H1 (cell line): ENCODE results near the gene GIN1. TPM values are rescaled to one million over a fixed set of nuclear protein-coding genes. Genes with fewer than 3 reads are reported as not detected.

ENCODE experiments used
- CTCF ChIA-PET: fragments of 300-600 bp; sonication (Branson Sonifier 250); formaldehyde crosslinking; loops from one replicate; lab custom pipeline; 2021; ENCODE audit not compliant: partially characterized antibody; lab: Charles Lee
- POLR2A ChIA-PET: fragments of 300-600 bp; sonication (Branson Sonifier 250); formaldehyde crosslinking; loops from one replicate; lab custom pipeline; 2021; ENCODE audit warnings: inconsistent platforms; ENCODE audit not compliant: partially characterized antibody; lab: Charles Lee
- DNase-seq, 2 experiments: peaks; one replicate each; pipeline versions ENCODE4 v3.0.0 to v3.0.0-alpha.2; 2010 to 2022; ENCODE audit warnings: low spot score in 2 of 2, low read depth in 1 of 2, mixed read lengths in 1 of 2
- FAIRE-seq: peaks from 2 replicates; lab custom pipeline; 2011; peaks lifted over from hg19 to GRCh38; lab: Jason Lieb, UNC
- H2AFZ ChIP-seq: 2 replicates; pipeline ENCODE4 v1.8.1; 2012; ENCODE audit warnings: low read length, inconsistent platforms
- H2AK5ac ChIP-seq: 2 replicates; pipeline ENCODE4 v1.6.1; 2013; ENCODE audit warnings: low read depth, low read length
- H2BK120ac ChIP-seq: replicated peaks from 2 replicates; pipeline ENCODE3; 2013; ENCODE audit warnings: low read depth, low read length, inconsistent platforms
- H2BK12ac ChIP-seq: 2 replicates; pipeline ENCODE4 v1.6.1; 2013; ENCODE audit warnings: low read depth, low read length
- H2BK15ac ChIP-seq: 2 replicates; pipeline ENCODE4 v1.6.1; 2013; ENCODE audit warnings: low read length
- H2BK20ac ChIP-seq: 2 replicates; pipeline ENCODE4 v1.6.1; 2013; ENCODE audit warnings: low read length
- H2BK5ac ChIP-seq: 2 replicates; pipeline ENCODE4 v1.6.1; 2013; ENCODE audit warnings: low read depth, low read length
- H3K14ac ChIP-seq: 2 replicates; pipeline ENCODE4 v1.6.1; 2013; ENCODE audit warnings: inconsistent platforms; ENCODE audit not compliant: insufficient read length
- H3K18ac ChIP-seq: 2 replicates; pipeline ENCODE4 v1.6.1; 2013; ENCODE audit warnings: low read length; ENCODE audit errors: extremely low read depth
- H3K23ac ChIP-seq: 2 replicates; pipeline ENCODE4 v1.6.1; 2013; ENCODE audit warnings: inconsistent platforms; ENCODE audit not compliant: insufficient read length
- H3K23me2 ChIP-seq: 2 replicates; pipeline ENCODE4 v1.6.1; 2013; ENCODE audit warnings: low read depth, low read length
- H3K27ac ChIP-seq: 2 replicates; pipeline ENCODE4 v1.6.1; 2011; ENCODE audit warnings: low read depth, low read length, inconsistent platforms
- H3K27me3 ChIP-seq, 4 experiments: replicated peaks in 1 of 4; 1 replicate in 1 of 4; 2 replicates in 3 of 4; pipeline versions ENCODE4 v1.6.1 to v1.8.1; 2011 to 2013; ENCODE audit warnings: low read length in 3 of 4, mild to moderate bottlenecking in 3 of 4, inconsistent platforms in 2 of 4, mixed read lengths in 2 of 4, moderate library complexity in 1 of 4; ENCODE audit not compliant: control insufficient read depth in 3 of 4, insufficient read depth in 3 of 4; ENCODE audit errors: extremely low read depth in 1 of 4
- H3K36me3 ChIP-seq, 4 experiments: 2 replicates each; pipeline versions ENCODE4 v1.6.1 to v1.8.1; 2011 to 2013; ENCODE audit warnings: mild to moderate bottlenecking in 4 of 4, low read length in 3 of 4, moderate library complexity in 2 of 4, control low read depth in 1 of 4, inconsistent platforms in 1 of 4; ENCODE audit not compliant: insufficient read depth in 4 of 4, control insufficient read depth in 2 of 4
- H3K4ac ChIP-seq: replicated peaks from 2 replicates; pipeline ENCODE3; 2013; ENCODE audit warnings: low read length, low read depth, mixed read lengths, inconsistent platforms; ENCODE audit not compliant: insufficient read length
- H3K4me1 ChIP-seq, 4 experiments: replicated peaks in 1 of 4; 1 replicate in 1 of 4; 2 replicates in 3 of 4; pipeline versions ENCODE4 v1.6.1 to v1.8.1; 2011 to 2013; ENCODE audit warnings: low read length in 3 of 4, inconsistent platforms in 2 of 4, mixed read lengths in 1 of 4; ENCODE audit not compliant: insufficient read depth in 4 of 4, control insufficient read depth in 3 of 4
- H3K4me2 ChIP-seq, 2 experiments: 2 replicates each; pipeline versions ENCODE4 v1.6.1 to v1.8.1; 2011 to 2013; ENCODE audit warnings: low read depth in 2 of 2, low read length in 2 of 2, control low read depth in 1 of 2, inconsistent platforms in 1 of 2, mild to moderate bottlenecking in 1 of 2; ENCODE audit not compliant: insufficient read depth in 1 of 2
- H3K4me3 ChIP-seq, 4 experiments: fragments of 200-600, 300-600 bp in 1 of 4; sonication (generic), shearing (Covaris generic), sonication (Bioruptor Twin) in 1 of 4; 2 replicates each; pipeline versions ENCODE4 v1.5.1 to v1.8.1; 2011 to 2016; ENCODE audit warnings: low read length in 4 of 4, low read depth in 3 of 4, control low read depth in 2 of 4, inconsistent platforms in 2 of 4, mild to moderate bottlenecking in 2 of 4, mixed read lengths in 1 of 4, moderate library complexity in 1 of 4; ENCODE audit not compliant: insufficient read depth in 2 of 4; ENCODE audit errors: extremely low read depth in 1 of 4
- H3K56ac ChIP-seq: replicated peaks from 2 replicates; pipeline ENCODE3; 2013; ENCODE audit warnings: low read depth, mild to moderate bottlenecking, mixed read lengths, low read length, inconsistent platforms; ENCODE audit not compliant: insufficient read length
- H3K79me1 ChIP-seq: 2 replicates; pipeline ENCODE4 v1.6.1; 2013; ENCODE audit warnings: low read depth, low read length, control low read depth
- H3K79me2 ChIP-seq, 2 experiments: 2 replicates each; pipeline versions ENCODE4 v1.6.1 to v1.8.1; 2012 to 2013; ENCODE audit warnings: low read length in 2 of 2, mild to moderate bottlenecking in 2 of 2, inconsistent platforms in 1 of 2; ENCODE audit not compliant: insufficient read depth in 2 of 2, control insufficient read depth in 1 of 2
- H3K9ac ChIP-seq, 4 experiments: replicated peaks in 1 of 4; 1 replicate in 1 of 4; 2 replicates in 3 of 4; pipeline versions ENCODE4 v1.6.1 to v1.8.1; 2011 to 2013; ENCODE audit warnings: low read depth in 3 of 4, low read length in 3 of 4, control low read depth in 2 of 4, mild to moderate bottlenecking in 2 of 4, moderate library complexity in 2 of 4, inconsistent platforms in 1 of 4; ENCODE audit errors: extremely low read depth in 1 of 4
- H3K9me3 ChIP-seq, 2 experiments: 2 replicates each; pipeline versions ENCODE4 v1.6.1 to v1.8.1; 2012 to 2013; ENCODE audit warnings: mild to moderate bottlenecking in 2 of 2, moderate library complexity in 2 of 2, control low read depth in 1 of 2, inconsistent platforms in 1 of 2, low read depth in 1 of 2, low read length in 1 of 2, mixed read lengths in 1 of 2; ENCODE audit not compliant: insufficient read depth in 2 of 2
- H4K20me1 ChIP-seq, 2 experiments: replicated peaks in 1 of 2; 2 replicates each; pipeline versions ENCODE3 to v1.8.1; 2011 to 2013; ENCODE audit warnings: inconsistent platforms in 2 of 2, low read length in 2 of 2, mild to moderate bottlenecking in 1 of 2; ENCODE audit not compliant: insufficient read depth in 2 of 2, control insufficient read depth in 1 of 2
- H4K5ac ChIP-seq: 2 replicates; pipeline ENCODE4 v1.6.1; 2013; ENCODE audit warnings: low read length, low read depth, mixed read lengths, inconsistent platforms; ENCODE audit not compliant: insufficient read length
- H4K8ac ChIP-seq: 2 replicates; pipeline ENCODE4 v1.8.0; 2013; ENCODE audit warnings: mild to moderate bottlenecking, moderate library complexity, low read length, inconsistent platforms; ENCODE audit not compliant: insufficient read depth; ENCODE audit errors: extremely low read depth
- H4K91ac ChIP-seq: replicated peaks from 2 replicates; pipeline ENCODE3; 2013; ENCODE audit warnings: low read length, mixed read lengths, inconsistent platforms; ENCODE audit not compliant: insufficient read length
- RAD21 ChIP-seq, 2 experiments: IDR thresholded peaks in 1 of 2; conservative IDR thresholded peaks in 1 of 2; 2 replicates each; pipeline ENCODE4 v1.6.1; 2011; ENCODE audit warnings: low read depth in 2 of 2, low read length in 2 of 2, improper control_type of control experiment in 1 of 2, inconsistent platforms in 1 of 2, mild to moderate bottlenecking in 1 of 2, moderate library complexity in 1 of 2
- SIX5 ChIP-seq: IDR thresholded peaks from 2 replicates; pipeline ENCODE4 v1.6.1; 2011; ENCODE audit warnings: mild to moderate bottlenecking, low read depth, low read length
- TEAD4 ChIP-seq: IDR thresholded peaks from 2 replicates; pipeline ENCODE4 v1.6.1; 2012; ENCODE audit warnings: low read depth, low read length, inconsistent platforms, mixed read lengths
- WGBS, 2 experiments: shearing (Covaris generic) in 1 of 2; methylation state at CpG; one replicate each; pipeline versions ENCODE4 v1.1.6 to v1.1.7; 2013 to 2015; ENCODE audit warnings: low lambda C conversion rate in 2 of 2, mixed read lengths in 2 of 2, inconsistent platforms in 1 of 2, low coverage in 1 of 2, missing lambda C conversion rate in 1 of 2; ENCODE audit not compliant: insufficient replicate concordance in 2 of 2, insufficient coverage in 1 of 2, insufficient read length in 1 of 2; ENCODE audit errors: extremely low coverage in 1 of 2, missing lambda C conversion rate in 1 of 2; 5-methylcytosine and 5-hydroxymethylcytosine counted together
- polyA plus RNA-seq, 7 experiments: library from polyadenylated mRNA; depleted of rRNA in 3 of 7; stranded (reverse) in 5 of 7; unstranded in 2 of 7; fragments of >200 nt in 5 of 7; fragments of 200-250 nt in 2 of 7; gene quantifications; 1 replicate in 5 of 7; 2 replicates in 1 of 7; 4 replicates in 1 of 7; pipeline versions ENCODE4 v1.2.1 to v1.2.3, GENCODE V29; 2011 to 2013; ENCODE audit warnings: missing spikeins in 2 of 7, mixed read lengths in 2 of 7
- total RNA-seq: library from RNA; stranded (reverse); fragmentation: NEBNext Ultra II Directional; extraction: Animal tissue kit (Norgen Biotek cat#: 25700); gene quantifications from 2 replicates; pipeline ENCODE4 v1.2.1, GENCODE V29; 2021
- TF ChIP-seq, protein P1 (sequence below): IDR thresholded peaks from 2 replicates; pipeline ENCODE4 v1.6.1; 2012; ENCODE audit warnings: inconsistent platforms
- TF ChIP-seq, protein P2 (sequence below), 3 experiments: IDR thresholded peaks; 1 replicate in 2 of 3; 2 replicates in 1 of 3; pipeline versions ENCODE4 v1.5.1 to v1.6.1; 2011; ENCODE audit warnings: low read length in 3 of 3, mild to moderate bottlenecking in 3 of 3, inconsistent platforms in 2 of 3, low read depth in 1 of 3, moderate library complexity in 1 of 3; ENCODE audit not compliant: insufficient read depth in 1 of 3; ENCODE audit errors: control extremely low read depth in 1 of 3

The GIN1 gene
- total and polyA plus RNA-seq, 2 of the 8 experiments (the other 6 are each of a cell fraction or from before 2014, with no cell fraction given) = 1.9 to 7.1 TPM

DNA sequence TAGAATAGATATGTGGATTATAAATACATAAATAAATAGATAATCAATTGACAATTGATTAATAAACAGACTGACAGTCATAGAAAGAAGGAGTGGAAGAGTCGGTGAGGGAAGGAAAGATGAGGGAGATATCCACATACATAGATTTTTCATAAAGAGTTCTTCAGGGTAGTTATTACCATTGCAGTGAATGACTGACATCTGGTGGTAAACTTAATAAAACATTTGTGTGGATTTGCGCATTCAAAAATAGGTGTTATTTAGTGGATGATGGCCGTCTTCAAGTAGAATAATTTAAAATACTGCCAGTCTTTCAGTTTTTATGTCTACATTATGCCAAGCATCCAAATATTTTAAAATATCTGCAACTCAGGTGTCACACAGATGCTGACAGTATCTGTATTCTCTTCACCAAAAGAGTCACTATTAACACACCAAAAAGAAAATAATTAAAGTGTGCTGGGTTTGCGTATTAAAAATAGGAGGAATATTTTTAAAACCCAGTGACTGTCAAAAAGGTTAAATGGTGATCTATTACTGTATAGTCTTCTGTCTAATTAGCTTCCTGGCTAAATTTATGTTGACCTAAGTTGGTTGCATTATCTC, 78.8 kb downstream of the GIN1 start:
- H4K91ac ChIP-seq = no peak overlapping the region
- no peak overlapping the region for H3K4ac ChIP-seq
- H2BK5ac ChIP-seq = no peak overlapping the region
- H4K20me1 ChIP-seq = no peaks in the 10 kb centered on the region
- H2BK120ac ChIP-seq = no peak overlapping the region
- H3K4me1 ChIP-seq = no peaks in the 10 kb centered on the region
- TF ChIP-seq, protein P1, sequence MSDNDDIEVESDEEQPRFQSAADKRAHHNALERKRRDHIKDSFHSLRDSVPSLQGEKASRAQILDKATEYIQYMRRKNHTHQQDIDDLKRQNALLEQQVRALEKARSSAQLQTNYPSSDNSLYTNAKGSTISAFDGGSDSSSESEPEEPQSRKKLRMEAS = no peak
- TF ChIP-seq SIX5 = no peak
- no peak for TF ChIP-seq TEAD4
- TF ChIP-seq, protein P2, sequence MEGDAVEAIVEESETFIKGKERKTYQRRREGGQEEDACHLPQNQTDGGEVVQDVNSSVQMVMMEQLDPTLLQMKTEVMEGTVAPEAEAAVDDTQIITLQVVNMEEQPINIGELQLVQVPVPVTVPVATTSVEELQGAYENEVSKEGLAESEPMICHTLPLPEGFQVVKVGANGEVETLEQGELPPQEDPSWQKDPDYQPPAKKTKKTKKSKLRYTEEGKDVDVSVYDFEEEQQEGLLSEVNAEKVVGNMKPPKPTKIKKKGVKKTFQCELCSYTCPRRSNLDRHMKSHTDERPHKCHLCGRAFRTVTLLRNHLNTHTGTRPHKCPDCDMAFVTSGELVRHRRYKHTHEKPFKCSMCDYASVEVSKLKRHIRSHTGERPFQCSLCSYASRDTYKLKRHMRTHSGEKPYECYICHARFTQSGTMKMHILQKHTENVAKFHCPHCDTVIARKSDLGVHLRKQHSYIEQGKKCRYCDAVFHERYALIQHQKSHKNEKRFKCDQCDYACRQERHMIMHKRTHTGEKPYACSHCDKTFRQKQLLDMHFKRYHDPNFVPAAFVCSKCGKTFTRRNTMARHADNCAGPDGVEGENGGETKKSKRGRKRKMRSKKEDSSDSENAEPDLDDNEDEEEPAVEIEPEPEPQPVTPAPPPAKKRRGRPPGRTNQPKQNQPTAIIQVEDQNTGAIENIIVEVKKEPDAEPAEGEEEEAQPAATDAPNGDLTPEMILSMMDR (IDR thresholded peaks at IDR 0.05; ENCODE audit: control extremely low read depth in 1 of 3, insufficient read depth in 1 of 3, low read depth in 1 of 3, low read length in 3 of 3) = peak in 1 of 3 experiments; percentile 4; a peak in 2 of 4 replicates
- peak; percentile 37 to 48; a peak in 3 of 4 replicates for TF ChIP-seq RAD21 (IDR thresholded peaks at IDR 0.05 in 1 of 2, conservative IDR thresholded peaks at IDR 0.05 in 1 of 2; ENCODE audit: low read depth in 2 of 2, low read length in 2 of 2)
- TF ChIP-seq, all 59 proteins: peak for 2
- Histone ChIP-seq H3K79me2 (no peaks in the 10 kb centered on the region), H3K4me2 (no peak overlapping the region), H3K14ac (no peak overlapping the region), H2AFZ (no peak overlapping the region), H2BK12ac (no peak overlapping the region), H4K5ac (no peak overlapping the region), H3K23ac (no peak overlapping the region), H2BK20ac (no peak overlapping the region), H3K18ac (no peak overlapping the region), H3K9ac (no peak overlapping the region), H4K8ac (no peak overlapping the region), H3K4me3 (no peak overlapping the region), H2BK15ac (no peak overlapping the region), H3K23me2 (no peaks in the 10 kb centered on the region), H2AK5ac (no peak overlapping the region), H3K79me1 (no peaks in the 10 kb centered on the region), H3K36me3 (no peaks in the 10 kb centered on the region), H3K56ac (no peak overlapping the region), H3K27ac (no peak overlapping the region), H3K27me3 (no peaks in the 10 kb centered on the region), H3K9me3 (no peaks in the 10 kb centered on the region)
- POLR2A ChIA-PET = interaction anchor here (0.6 kb wide), 1 partner anchor 15 kb away, joined by 3 read pairs; no protein-coding TSS in a partner anchor
- 89% methylated on average over 4 of the region's 4 CpGs; no CpG with 5 or more reads in 1 of the 2 experiments for WGBS, 2 experiments
- FAIRE-seq (no peak), DNase-seq (no peak)
- CTCF ChIA-PET = interaction anchor here (0.7 to 1.6 kb wide), 5 partner anchors 9 to 39 kb away, joined by 3 to 11 read pairs (median 4); no protein-coding TSS in a partner anchor
